ENCODE results near the gene BTLA.
"Not testable (repeated sequence)": the region's sequence is repeated elsewhere in the genome, so short reads cannot be mapped to it uniquely, and the experiment has no call there.

BTLA gene

GRCh38 chr3:112437146-112438022, 61.9 kb downstream of the BTLA start:
- DNase-seq, result no peak

- no peak for DNase-seq
Measured at GRCh38 chr3:112429960-112430359, 69.3 kb downstream of the BTLA start.

GRCh38 chr3:112427123-112427522, 72.1 kb downstream of the BTLA start:
- DNase-seq, result no peak

- DNase-seq, result no peak
Measured at GRCh38 chr3:112425858-112426750, 73.2 kb downstream of the BTLA start.

GRCh38 chr3:112425382-112425781, 73.9 kb downstream of the BTLA start:
- no peak for DNase-seq

GRCh38 chr3:112424394-112424793, 74.9 kb downstream of the BTLA start:
- DNase-seq, result no peak

GRCh38 chr3:112422921-112423320, 76.4 kb downstream of the BTLA start:
- DNase-seq, result not testable (repeated sequence)

GRCh38 chr3:112418526-112418925, 80.7 kb downstream of the BTLA start:
- DNase-seq, result not testable (repeated sequence)

- DNase-seq, result no peak
Measured at GRCh38 chr3:112417696-112418318, 81.5 kb downstream of the BTLA start.

- DNase-seq, result no peak
Measured at GRCh38 chr3:112416391-112417212, 82.7 kb downstream of the BTLA start.

- DNase-seq, result no peak
Measured at GRCh38 chr3:112415390-112415789, 83.9 kb downstream of the BTLA start.
